HCT116 (cell line): ENCODE measurements around the gene MLLT3.

ENCODE experiments used
- ATF3 ChIP-seq: IDR thresholded peaks from 2 replicates; pipeline ENCODE4 v1.6.1; 2012
- CEBPB ChIP-seq: IDR thresholded peaks from 2 replicates; pipeline ENCODE4 v1.6.1; 2012; ENCODE audit warnings: low read depth
- ELF1 ChIP-seq: IDR thresholded peaks from 2 replicates; pipeline ENCODE4 v1.6.1; 2012; ENCODE audit warnings: low read depth, borderline replicate concordance
- EZH2 ChIP-seq: fragments of 200-600 bp; sonication (generic); IDR thresholded peaks from 2 replicates; pipeline ENCODE4 v1.6.1; 2017; ENCODE audit warnings: antibody characterized with exemption, mixed run types
- EZH2phosphoT487 ChIP-seq: fragments of 200-600 bp; IDR thresholded peaks from 2 replicates; pipeline ENCODE4 v1.6.1; 2018; ENCODE audit warnings: antibody characterized with exemption, borderline replicate concordance
- POLR2A ChIP-seq: IDR thresholded peaks from 2 replicates; pipeline ENCODE4 v1.7.0; 2011; ENCODE audit warnings: borderline replicate concordance; ENCODE audit not compliant: insufficient read depth, insufficient read length; ENCODE audit errors: extremely low read depth
- RAD21 ChIP-seq: IDR thresholded peaks from 2 replicates; pipeline ENCODE4 v1.6.1; 2012; ENCODE audit warnings: low read depth, mild to moderate bottlenecking
- SIN3A ChIP-seq: IDR thresholded peaks from 2 replicates; pipeline ENCODE4 v1.6.1; 2012; ENCODE audit warnings: low read depth
- SRF ChIP-seq: IDR thresholded peaks from 2 replicates; pipeline ENCODE4 v1.6.1; 2012; ENCODE audit warnings: low read depth
- TCF7L2 ChIP-seq: IDR thresholded peaks from 2 replicates; pipeline ENCODE4 v1.7.0; 2011; ENCODE audit warnings: borderline replicate concordance, inconsistent platforms; ENCODE audit not compliant: insufficient read depth, insufficient read length; ENCODE audit errors: extremely low read depth
- YY1 ChIP-seq: IDR thresholded peaks from 2 replicates; pipeline ENCODE4 v1.6.1; 2011; ENCODE audit warnings: low read length, low read depth, moderate library complexity, mild to moderate bottlenecking; ENCODE audit not compliant: insufficient replicate concordance; ENCODE audit errors: extremely low read depth
- TF ChIP-seq, protein P1 (sequence below), 3 experiments: fragments of 200-600 bp in 1 of 3; sonication (generic) in 1 of 3; IDR thresholded peaks in 2 of 3; conservative IDR thresholded peaks in 1 of 3; 2 replicates each; pipeline ENCODE4 v1.5.1; 2012 to 2017; ENCODE audit warnings: low read depth in 2 of 3, low read length in 2 of 3, antibody characterized with exemption in 1 of 3, borderline replicate concordance in 1 of 3, control low read depth in 1 of 3, mild to moderate bottlenecking in 1 of 3, mixed read lengths in 1 of 3, mixed run types in 1 of 3, moderate library complexity in 1 of 3; ENCODE audit not compliant: insufficient read depth in 1 of 3
- TF ChIP-seq, protein P2 (sequence below): IDR thresholded peaks from 2 replicates; pipeline ENCODE4 v1.6.1; 2012

- TF ChIP-seq, protein P1, sequence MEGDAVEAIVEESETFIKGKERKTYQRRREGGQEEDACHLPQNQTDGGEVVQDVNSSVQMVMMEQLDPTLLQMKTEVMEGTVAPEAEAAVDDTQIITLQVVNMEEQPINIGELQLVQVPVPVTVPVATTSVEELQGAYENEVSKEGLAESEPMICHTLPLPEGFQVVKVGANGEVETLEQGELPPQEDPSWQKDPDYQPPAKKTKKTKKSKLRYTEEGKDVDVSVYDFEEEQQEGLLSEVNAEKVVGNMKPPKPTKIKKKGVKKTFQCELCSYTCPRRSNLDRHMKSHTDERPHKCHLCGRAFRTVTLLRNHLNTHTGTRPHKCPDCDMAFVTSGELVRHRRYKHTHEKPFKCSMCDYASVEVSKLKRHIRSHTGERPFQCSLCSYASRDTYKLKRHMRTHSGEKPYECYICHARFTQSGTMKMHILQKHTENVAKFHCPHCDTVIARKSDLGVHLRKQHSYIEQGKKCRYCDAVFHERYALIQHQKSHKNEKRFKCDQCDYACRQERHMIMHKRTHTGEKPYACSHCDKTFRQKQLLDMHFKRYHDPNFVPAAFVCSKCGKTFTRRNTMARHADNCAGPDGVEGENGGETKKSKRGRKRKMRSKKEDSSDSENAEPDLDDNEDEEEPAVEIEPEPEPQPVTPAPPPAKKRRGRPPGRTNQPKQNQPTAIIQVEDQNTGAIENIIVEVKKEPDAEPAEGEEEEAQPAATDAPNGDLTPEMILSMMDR (IDR thresholded peaks at IDR 0.05 in 2 of 3, conservative IDR thresholded peaks at IDR 0.05 in 1 of 3; ENCODE audit: borderline replicate concordance in 1 of 3, insufficient read depth in 1 of 3, low read depth in 2 of 3, low read length in 2 of 3): no peak
- TF ChIP-seq RAD21: no peak
- no peak for TF ChIP-seq POLR2A
- TF ChIP-seq EZH2phosphoT487: no peak
- TF ChIP-seq TCF7L2: no peak
- TF ChIP-seq ELF1: no peak
- no peak for TF ChIP-seq EZH2
- no peak for TF ChIP-seq ATF3
- TF ChIP-seq, protein P2, sequence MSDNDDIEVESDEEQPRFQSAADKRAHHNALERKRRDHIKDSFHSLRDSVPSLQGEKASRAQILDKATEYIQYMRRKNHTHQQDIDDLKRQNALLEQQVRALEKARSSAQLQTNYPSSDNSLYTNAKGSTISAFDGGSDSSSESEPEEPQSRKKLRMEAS: no peak
- TF ChIP-seq CEBPB: no peak
- no peak for TF ChIP-seq SRF
- TF ChIP-seq SIN3A: no peak
- no peak for TF ChIP-seq YY1
These were observed 28.8 kb downstream of the MLLT3 start for GRCh38 chr9:20593537-20593936.
